Spleen (tissue), 7 donors: ENCODE results near the gene KRT38.
"Not testable (repeated sequence)": the region's sequence is repeated elsewhere in the genome, so short reads cannot be mapped to it uniquely, and the experiment has no call there.

Experiments used
- CTCF ChIP-seq, 11 experiments: fragments of 200-600 bp in 7 of 11; fragments of 450-650 bp in 4 of 11; sonication (generic) in 4 of 11; IDR thresholded peaks in 8 of 11; conservative IDR thresholded peaks in 3 of 11; 1 replicate in 7 of 11; 2 replicates in 4 of 11; pipeline versions ENCODE4 v1.4.0 to v1.8.0; 2016 to 2021; ENCODE audit warnings: antibody characterized with exemption in 11 of 11, inconsistent platforms in 4 of 11, mild to moderate bottlenecking in 1 of 11
- POLR2A ChIP-seq, 3 donors: fragments of 450-650 bp; IDR thresholded peaks; one replicate each; pipeline ENCODE4 v1.5.1; 2017; ENCODE audit warnings: antibody characterized with exemption in 3 of 3, mild to moderate bottlenecking in 1 of 3
- donor health status: DM: no; HTN: no; CAD: no; lungs with moderate emphysema.
- donor health status: DM: no; HTN: no; CAD: no.
- donor health status: DM: no; HTN: no; CAD: no.

GRCh38 chr17:41395044-41395443 is 45.7 kb downstream of the KRT38 start:
- not testable (repeated sequence) for TF ChIP-seq CTCF (IDR thresholded peaks at IDR 0.05 in 8 of 11, conservative IDR thresholded peaks at IDR 0.05 in 3 of 11); POLR2A (IDR thresholded peaks at IDR 0.05)
